NCI-H524 treated with DMSO at 0.1 percent for 48 hours (cell line): ENCODE results near the gene OLFML2B.

Source experiments
- DNase-seq: peaks from one replicate; lab custom pipeline; 2025; lab: John Stamatoyannopoulos, UW

OLFML2B gene

GRCh38 chr1:162006081-162006480, 17.6 kb downstream of the OLFML2B start:
- DNase-seq = no peak

- no peak for DNase-seq
Measured at GRCh38 chr1:162004441-162004950, 19.2 kb downstream of the OLFML2B start.

GRCh38 chr1:162003830-162004215, 19.8 kb downstream of the OLFML2B start:
- peak; percentile 31 for DNase-seq

- no peak for DNase-seq
Measured at GRCh38 chr1:162003061-162003829, 20.4 kb downstream of the OLFML2B start.

- no peak for DNase-seq
Measured at GRCh38 chr1:162000053-162000420, 23.6 kb downstream of the OLFML2B start.

GRCh38 chr1:161999301-162000052, 24.2 kb downstream of the OLFML2B start:
- DNase-seq = no peak

- no peak for DNase-seq
Measured at GRCh38 chr1:161998811-161999210, 24.9 kb downstream of the OLFML2B start.

- DNase-seq = no peak
Measured at GRCh38 chr1:161997152-161997551, 26.5 kb downstream of the OLFML2B start.

GRCh38 chr1:161994175-161994668, 29.4 kb downstream of the OLFML2B start:
- no peak for DNase-seq

- no peak for DNase-seq
Measured at GRCh38 chr1:161993576-161993975, 30.1 kb downstream of the OLFML2B start.

- DNase-seq = no peak
Measured at GRCh38 chr1:161989786-161990185, 33.9 kb downstream of the OLFML2B start.

GRCh38 chr1:161989108-161989507, 34.6 kb downstream of the OLFML2B start:
- no peak for DNase-seq

GRCh38 chr1:161988413-161988812, 35.3 kb downstream of the OLFML2B start:
- DNase-seq = no peak

- no peak for DNase-seq
Measured at GRCh38 chr1:161987872-161988271, 35.8 kb downstream of the OLFML2B start.

- no peak for DNase-seq
Measured at GRCh38 chr1:161987303-161987702, 36.4 kb downstream of the OLFML2B start.

GRCh38 chr1:161986328-161986727, 37.3 kb downstream of the OLFML2B start:
- no peak for DNase-seq

GRCh38 chr1:161985301-161985822, 38.3 kb downstream of the OLFML2B start:
- no peak for DNase-seq

GRCh38 chr1:161983725-161984124, 39.9 kb downstream of the OLFML2B start:
- DNase-seq = no peak

- no peak for DNase-seq
Measured at GRCh38 chr1:161982917-161983316, 40.8 kb downstream of the OLFML2B start.

GRCh38 chr1:161982507-161982895, 41.2 kb downstream of the OLFML2B start:
- DNase-seq = no peak

GRCh38 chr1:161981735-161982506, 41.7 kb downstream of the OLFML2B start:
- DNase-seq = no peak

- DNase-seq = no peak
Measured at GRCh38 chr1:161981126-161981525, 42.5 kb downstream of the OLFML2B start.
